GM12801 (cell line): ENCODE results near the gene SEC14L6.

Experiments used
- TF ChIP-seq, protein P1 (sequence below): IDR thresholded peaks from one replicate; pipeline ENCODE4 v1.5.1; 2011; ENCODE audit warnings: control low read depth; ENCODE audit not compliant: insufficient read length; ENCODE audit errors: extremely low read depth

Gene SEC14L6

DNA sequence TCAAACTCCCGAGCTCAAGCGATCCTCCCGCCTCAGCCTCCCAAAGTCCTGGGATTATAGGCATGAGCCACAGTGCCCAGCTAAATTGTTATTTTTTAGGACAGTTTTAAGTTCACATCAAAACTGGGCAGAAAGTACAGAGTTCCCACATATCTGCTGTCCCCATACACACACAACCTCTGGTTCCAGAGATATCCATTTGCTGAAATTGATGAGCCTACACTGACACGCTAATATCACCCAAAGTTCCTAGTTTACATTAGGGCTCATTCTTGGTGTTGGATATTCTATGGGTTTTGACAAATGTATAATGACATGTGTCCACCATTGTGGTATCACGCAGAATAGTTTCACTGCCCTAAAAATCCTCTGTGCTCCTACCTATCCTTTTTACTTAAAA, 38.3 kb downstream of the SEC14L6 start:
- TF ChIP-seq, protein P1, sequence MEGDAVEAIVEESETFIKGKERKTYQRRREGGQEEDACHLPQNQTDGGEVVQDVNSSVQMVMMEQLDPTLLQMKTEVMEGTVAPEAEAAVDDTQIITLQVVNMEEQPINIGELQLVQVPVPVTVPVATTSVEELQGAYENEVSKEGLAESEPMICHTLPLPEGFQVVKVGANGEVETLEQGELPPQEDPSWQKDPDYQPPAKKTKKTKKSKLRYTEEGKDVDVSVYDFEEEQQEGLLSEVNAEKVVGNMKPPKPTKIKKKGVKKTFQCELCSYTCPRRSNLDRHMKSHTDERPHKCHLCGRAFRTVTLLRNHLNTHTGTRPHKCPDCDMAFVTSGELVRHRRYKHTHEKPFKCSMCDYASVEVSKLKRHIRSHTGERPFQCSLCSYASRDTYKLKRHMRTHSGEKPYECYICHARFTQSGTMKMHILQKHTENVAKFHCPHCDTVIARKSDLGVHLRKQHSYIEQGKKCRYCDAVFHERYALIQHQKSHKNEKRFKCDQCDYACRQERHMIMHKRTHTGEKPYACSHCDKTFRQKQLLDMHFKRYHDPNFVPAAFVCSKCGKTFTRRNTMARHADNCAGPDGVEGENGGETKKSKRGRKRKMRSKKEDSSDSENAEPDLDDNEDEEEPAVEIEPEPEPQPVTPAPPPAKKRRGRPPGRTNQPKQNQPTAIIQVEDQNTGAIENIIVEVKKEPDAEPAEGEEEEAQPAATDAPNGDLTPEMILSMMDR, result no peak

DNA sequence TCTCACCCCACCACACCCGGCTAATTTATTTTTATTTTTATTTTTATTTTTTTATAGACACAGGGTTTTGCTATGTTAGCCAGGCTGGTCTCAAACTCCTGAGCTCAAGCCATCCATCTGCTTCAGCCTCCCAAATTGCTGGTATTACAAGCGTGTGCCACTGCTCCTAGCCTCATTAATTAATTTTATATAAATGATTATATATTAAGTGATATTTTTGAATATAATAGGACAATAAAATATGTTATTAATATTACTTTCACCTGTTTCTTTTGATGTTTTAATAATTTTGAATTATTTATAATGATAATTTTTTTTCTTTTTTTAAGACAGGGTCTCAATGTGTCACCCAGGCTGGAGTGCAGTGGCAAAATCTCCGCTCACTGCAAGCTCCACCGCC, 38.9 kb downstream of the SEC14L6 start:
- TF ChIP-seq, protein P1, result no peak

DNA sequence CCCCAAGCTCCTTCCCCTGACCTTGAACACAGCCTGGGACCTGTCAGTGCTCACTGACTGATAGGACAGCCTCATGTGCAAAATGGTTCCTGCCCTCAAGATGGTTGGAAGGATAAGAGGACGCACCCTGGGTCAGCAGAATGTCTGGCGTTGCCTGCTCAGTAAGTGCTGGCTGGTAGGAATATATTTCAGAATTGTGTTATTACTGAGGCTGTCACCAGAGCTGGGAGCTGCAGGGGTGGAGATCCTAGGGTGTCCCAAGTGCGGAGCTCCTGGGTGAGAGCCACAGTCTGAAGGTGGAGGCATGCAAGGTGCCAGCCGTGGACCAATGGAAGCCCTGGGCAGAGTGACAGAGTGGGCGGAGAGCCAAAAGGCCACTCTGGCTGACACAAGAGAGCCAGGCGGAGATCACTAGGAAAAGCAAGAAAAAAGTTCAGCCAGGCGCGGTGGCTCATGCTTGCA, 40.0 kb downstream of the SEC14L6 start:
- TF ChIP-seq, protein P1, result no peak

DNA sequence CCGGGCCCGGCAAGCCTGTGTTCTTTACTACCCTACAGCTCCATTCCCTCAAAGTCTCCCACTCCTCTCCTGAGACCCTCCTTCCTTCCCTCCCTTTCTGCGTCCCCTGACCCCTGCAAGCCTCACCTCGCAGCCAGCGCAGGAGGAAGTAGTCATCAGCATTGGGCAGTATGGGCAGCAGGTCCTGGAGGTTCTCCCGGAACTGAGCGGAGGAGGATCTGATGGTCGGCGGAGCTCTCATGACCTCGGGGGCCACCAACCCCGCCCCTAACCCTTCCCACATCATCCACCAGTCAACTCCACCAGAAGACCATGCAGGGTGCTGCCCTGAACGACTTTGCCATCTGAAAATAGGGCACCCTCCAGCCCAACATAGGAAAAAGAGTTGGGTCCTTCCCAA, 43.0 kb downstream of the SEC14L6 start:
- TF ChIP-seq, protein P1, result no peak

DNA sequence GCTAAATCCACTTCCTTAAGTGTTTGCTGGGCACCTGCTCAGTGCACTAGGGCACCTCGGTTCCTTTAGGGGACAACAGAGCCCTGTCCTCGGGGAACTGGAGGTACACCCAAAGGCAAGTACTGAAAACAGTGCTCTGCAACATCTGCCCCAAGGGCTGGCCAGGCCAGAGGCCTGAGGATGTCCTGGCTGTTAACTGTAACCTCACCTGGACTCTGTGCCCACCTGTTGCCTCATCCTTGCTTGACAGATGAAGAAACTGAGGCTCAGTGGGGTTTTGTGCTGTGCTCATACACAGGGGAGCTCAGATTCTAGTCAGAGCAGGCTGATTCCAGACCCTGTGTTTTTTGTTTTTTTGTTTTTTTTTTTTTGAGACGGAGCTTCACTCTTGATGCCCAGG, 43.6 kb downstream of the SEC14L6 start:
- TF ChIP-seq, protein P1, result no peak

DNA sequence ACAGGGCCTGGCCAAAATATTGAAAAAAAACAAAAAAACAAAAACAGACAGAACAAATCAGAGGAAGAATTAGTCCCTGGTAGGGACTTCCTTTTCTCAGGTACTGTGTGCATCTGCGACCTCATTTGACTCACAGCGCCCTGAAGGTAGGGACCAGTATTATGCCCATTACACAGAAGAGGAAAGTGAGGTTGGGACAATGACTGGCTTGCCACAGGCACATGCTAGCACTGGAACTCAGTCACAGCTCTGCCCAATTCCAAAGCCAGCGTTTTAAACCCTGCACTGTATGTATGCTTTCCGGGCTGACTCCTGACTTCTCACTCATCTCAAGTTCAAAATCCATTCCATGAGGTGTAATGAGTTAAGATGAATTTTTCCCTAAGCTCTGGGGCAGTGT, 44.4 kb downstream of the SEC14L6 start:
- TF ChIP-seq, protein P1, result no peak

DNA sequence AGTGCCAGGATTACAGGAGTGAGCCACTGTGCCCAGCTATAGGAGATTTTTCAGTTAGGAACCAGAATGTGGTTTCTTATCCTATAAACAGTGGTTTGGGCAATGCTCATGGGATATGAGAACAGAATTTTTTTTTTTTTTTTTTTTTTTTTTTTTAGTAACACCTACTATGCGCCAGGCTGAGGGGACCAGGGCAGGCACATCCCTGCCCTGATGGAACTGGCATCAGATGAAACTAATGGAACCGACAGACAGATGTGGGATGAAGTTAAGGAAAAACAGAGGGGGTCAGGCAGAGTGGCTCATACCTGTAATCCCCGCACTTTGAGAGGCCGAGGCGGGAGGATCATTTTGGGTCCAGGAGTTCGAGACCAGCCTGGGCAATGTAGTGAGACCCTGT, 45.9 kb downstream of the SEC14L6 start:
- TF ChIP-seq, protein P1, result no peak

DNA sequence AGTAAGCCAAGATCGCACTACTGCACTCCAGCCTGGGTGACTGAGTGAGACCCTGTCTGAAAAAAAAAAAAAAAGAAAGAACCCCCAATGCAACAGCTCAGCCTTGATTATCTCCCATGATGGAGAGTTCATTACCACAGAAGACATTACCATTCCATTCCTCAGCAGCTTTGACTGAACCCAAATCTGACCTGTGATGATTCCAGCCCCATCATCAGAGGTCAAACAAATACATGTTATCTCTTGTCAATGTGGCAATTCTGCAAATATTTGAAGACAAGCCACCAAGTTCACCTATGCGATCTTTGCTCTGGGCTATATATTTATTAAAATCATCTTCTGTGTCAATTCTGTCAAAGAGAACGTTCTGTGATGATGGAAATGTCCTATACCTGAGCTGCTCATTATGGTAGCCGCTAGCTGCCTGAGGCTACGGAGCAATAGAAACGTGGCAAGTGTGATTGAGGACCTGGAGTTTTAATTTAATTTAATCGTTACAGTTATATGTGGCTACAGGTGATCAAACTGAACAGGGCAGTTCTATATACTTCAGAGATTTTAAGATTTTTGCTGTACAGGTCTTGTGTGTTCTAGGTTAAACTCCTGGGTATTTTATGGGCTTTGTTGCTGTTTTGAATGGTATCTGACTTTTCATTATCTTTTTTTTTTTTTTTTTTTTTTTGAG, 48.9 kb downstream of the SEC14L6 start:
- TF ChIP-seq, protein P1, result no peak
